Stimulated activated CD4-positive, alpha-beta T cell treated with anti-CD3 and anti-CD28 coated beads, Interleukin-2, amount 100 ng/mL, for 24 hours (primary cell): Measurements from ENCODE around the gene CST7.

ENCODE experiments used
- DNase-seq, 2 donors: peaks; one replicate each; pipeline ENCODE4 v3.0.0-alpha.2; 2020

The CST7 gene

GRCh38 chr20:25005220-25005619 lies 56.2 kb downstream of the CST7 start:
- no peak for DNase-seq

GRCh38 chr20:25005661-25006060 lies 56.6 kb downstream of the CST7 start:
- no peak for DNase-seq

GRCh38 chr20:25006431-25007167 lies 57.5 kb downstream of the CST7 start:
- no peak for DNase-seq

DNA sequence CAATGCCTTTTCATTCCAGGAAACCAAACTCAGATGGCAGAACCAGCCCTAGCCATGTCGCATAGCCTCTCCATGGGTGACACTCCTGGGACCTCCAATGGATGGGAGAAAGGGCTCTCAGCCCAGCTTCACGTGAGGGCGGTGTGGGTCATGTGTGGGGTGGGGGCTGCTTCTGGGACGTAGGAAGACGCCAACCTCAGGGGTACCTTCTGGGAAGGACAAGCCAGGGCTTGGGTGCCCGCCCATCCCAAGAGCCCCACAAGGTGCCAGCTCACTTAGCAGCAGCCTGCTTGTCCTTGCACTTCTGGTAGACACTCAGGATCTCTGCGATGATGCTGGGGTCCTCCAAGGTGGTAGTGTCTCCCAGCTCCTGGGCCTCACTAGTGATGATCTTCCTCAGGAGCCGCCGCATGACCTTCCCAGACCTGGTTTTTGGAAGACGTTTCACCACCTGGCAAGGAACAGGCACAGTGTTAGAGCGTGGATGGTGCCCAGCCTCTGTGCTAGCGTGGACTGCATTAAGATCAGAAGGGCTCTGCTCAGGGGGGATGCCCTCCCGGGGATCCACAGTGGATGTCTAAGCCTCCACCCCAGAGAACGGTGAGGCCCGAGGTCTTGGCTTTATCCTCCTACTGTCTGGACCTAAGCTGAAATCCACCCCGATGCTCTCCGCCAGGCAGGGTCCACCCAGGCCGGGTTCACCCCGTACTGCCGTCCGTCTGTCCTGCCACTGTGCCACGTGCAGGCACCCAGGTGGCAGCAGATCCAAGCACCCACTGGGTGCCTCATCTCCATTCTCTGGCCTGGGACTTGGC lies 58.6 kb downstream of the CST7 start:
- no peak for DNase-seq

DNA sequence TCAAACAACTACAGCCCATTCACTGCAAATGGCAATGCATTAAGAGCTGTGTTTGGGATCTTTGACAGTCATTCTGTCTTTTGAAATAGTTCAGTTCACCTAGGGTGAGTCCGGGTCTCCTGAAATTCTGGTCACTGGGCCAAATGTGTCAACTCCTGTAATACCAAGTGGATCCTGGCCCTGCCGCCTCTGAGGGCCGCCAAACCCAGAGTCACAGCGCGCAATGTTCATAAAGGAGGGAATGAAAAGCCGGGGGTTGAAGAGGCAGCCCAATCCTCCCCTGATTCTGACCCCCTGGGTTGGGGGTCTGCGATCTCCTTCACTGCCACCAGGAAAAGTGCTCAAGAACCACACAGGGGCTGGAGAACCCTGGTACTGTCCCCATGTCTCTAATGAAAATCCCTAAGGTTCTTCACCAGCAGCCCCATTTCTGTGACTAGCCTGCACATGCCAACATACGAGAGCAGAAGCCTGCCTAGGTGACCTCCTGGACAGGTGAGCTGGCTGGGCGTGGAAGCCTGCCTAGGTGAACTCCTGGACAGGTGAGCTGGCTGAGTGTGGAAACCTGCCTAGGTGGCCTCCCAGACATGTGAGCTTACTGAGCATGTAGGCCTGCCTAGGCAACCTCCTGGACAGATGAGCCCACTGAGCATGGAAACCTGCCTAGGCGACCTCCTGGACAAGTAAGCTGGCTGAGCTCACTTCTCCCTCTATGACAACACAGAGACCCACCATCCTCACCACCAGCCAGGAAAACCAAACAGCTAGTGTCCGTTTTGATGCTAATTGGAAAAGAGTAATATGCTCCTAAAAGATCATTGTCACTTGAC lies 59.5 kb downstream of the CST7 start:
- DNase-seq: no peak
